Heart left ventricle (tissue), 16 donors: Measurements from ENCODE around the gene KCNAB1. TPM values are rescaled to one million over a fixed set of nuclear protein-coding genes. Genes with fewer than 3 reads are reported as not detected.

Source experiments
- ATAC-seq, 4 donors: fragments of 200-7000 bp; cut with Tn5 transposase; one replicate each; pipeline ENCODE4 v1.9.1; 2020 to 2022; ENCODE audit warnings: moderate library complexity in 4 of 4, mild to moderate bottlenecking in 3 of 4, moderate number of reproducible peaks in 1 of 4
- DNase-seq, 5 donors: peaks; one replicate each; pipeline ENCODE4 v3.0.0-alpha.2; 2020
- H3K27ac ChIP-seq, 12 donors: fragments of 200-600 bp; sonication (generic) in 4 of 12; one replicate each; pipeline versions ENCODE4 v1.5.0 to v1.8.0; 2016 to 2022; ENCODE audit warnings: mild to moderate bottlenecking in 2 of 12
- H3K27me3 ChIP-seq, 9 donors: fragments of 200-600 bp; sonication (generic) in 2 of 9; one replicate each; pipeline versions ENCODE4 v1.5.1 to v1.8.0; 2016 to 2022; ENCODE audit warnings: mild to moderate bottlenecking in 3 of 9
- H3K36me3 ChIP-seq, 9 donors: fragments of 200-600 bp; sonication (generic) in 2 of 9; one replicate each; pipeline versions ENCODE4 v1.5.0 to v1.8.0; 2018 to 2022; ENCODE audit warnings: mild to moderate bottlenecking in 2 of 9
- H3K4me1 ChIP-seq, 12 donors: fragments of 200-600 bp; sonication (generic) in 4 of 12; one replicate each; pipeline versions ENCODE4 v1.5.0 to v1.8.0; 2016 to 2022; ENCODE audit warnings: mild to moderate bottlenecking in 3 of 12
- H3K4me3 ChIP-seq, 12 donors: fragments of 200-600 bp; sonication (generic) in 4 of 12; one replicate each; pipeline versions ENCODE4 v1.5.0 to v1.8.0; 2017 to 2022; ENCODE audit warnings: mild to moderate bottlenecking in 9 of 12, moderate library complexity in 4 of 12
- H3K9me3 ChIP-seq, 12 donors: fragments of 200-600 bp; sonication (generic) in 4 of 12; one replicate each; pipeline versions ENCODE4 v1.5.0 to v1.8.0; 2016 to 2022; ENCODE audit warnings: mild to moderate bottlenecking in 1 of 12
- CTCF ChIP-seq, 12 donors: fragments of 200-600 bp; sonication (generic) in 4 of 12; IDR thresholded peaks; one replicate each; pipeline versions ENCODE4 v1.5.0 to v1.8.0; 2018 to 2022; ENCODE audit warnings: antibody characterized with exemption in 12 of 12, mild to moderate bottlenecking in 5 of 12
- POLR2A ChIP-seq, 2 donors: fragments of 450-650 bp; IDR thresholded peaks; one replicate each; pipeline ENCODE4 v1.6.1; 2017; ENCODE audit warnings: antibody characterized with exemption in 2 of 2, mild to moderate bottlenecking in 2 of 2, moderate library complexity in 2 of 2
- WGBS, 4 donors: extraction: QIAGEN DNeasy Blood & Tissue Kit in 2 of 4; methylation state at CpG; one replicate each; pipeline versions ENCODE4 v1.1.5 to v1.1.7; 2013 to 2018; 5-methylcytosine and 5-hydroxymethylcytosine counted together
- intact Hi-C, 10 donors: fragments of 100-400 bp; cut with DNase I; formaldehyde crosslinking; loops; one replicate each; pipeline versions ENCODE4 v1.11.1 to v1.14.2; 2022
- polyA plus RNA-seq, 2 donors: library from polyadenylated mRNA; stranded (reverse); fragments of 200-250 nt; gene quantifications; one replicate each; pipeline ENCODE4 v1.2.3, GENCODE V29; 2013
- total RNA-seq, 9 donors: library from RNA; depleted of rRNA in 2 of 9; stranded (reverse); fragments of >200 nt in 2 of 9; fragmentation: NEBNext Ultra II Directional in 3 of 9; extraction: Animal tissue kit (Norgen Biotek cat#: 25700) in 3 of 9; gene quantifications; one replicate each; pipeline versions ENCODE4 v1.1.0 to v1.2.4, GENCODE V29; 2016 to 2023
- donor health status: ischemic (EF 13 %, LVEDD 7.1; RV severe dilation, severe dysfunction).
- donor health status: healthy with polysubstance abuse.
- donor health status: DM: no; HTN: yes; CAD: no.
- donor health status: DM: no; HTN: no; CAD: no.
- donor health status: ischemic (EF 25% LVEDD 6.9; RV normal size, moderate dysfunction).
- donor health status: ischemic (EF 25% LVEDD 5.7; RV mildly dilated, moderate dysfunction).
- donor health status: healthy.
- donor health status: DM: yes; HTN: yes; CAD: no.
- donor health status: ischemic (EF 35%, LVEDD 5.7; RV mildly dilated, moderate dysfunction).
- donor health status: nonischemic (EF 11% LVEDD 7.7; RV severe dilation, severe dysfunction).
- donor health status: DM: yes; HTN: yes; CAD: no.
- donor health status: PGD.
- donor health status: ischemic (EF 29% LVEDD 5.4; RV normal size, mild dysfunction).
- donor health status: nonischemic (EF 23%, LVEDD 6.1; RV moderate dilation, normal function).

The KCNAB1 gene
- total and polyA plus RNA-seq, 11 donors = 1.1 to 3.5 (median 2.3) TPM

- no peaks in the 10 kb centered on the region for H3K4me1 ChIP-seq
- H3K27ac ChIP-seq = no peak overlapping the region
- H3K4me3 ChIP-seq = no peak overlapping the region
- no peak for TF ChIP-seq CTCF (IDR thresholded peaks at IDR 0.05)
- TF ChIP-seq POLR2A (IDR thresholded peaks at IDR 0.05) = no peak
- intact Hi-C loops = no loop called here
- ATAC-seq = no peak
- no peak for DNase-seq
- no peaks in the 10 kb centered on the region for H3K36me3 ChIP-seq
- H3K9me3 ChIP-seq = no peaks in the 10 kb centered on the region
- 25 to 57% (median 37%) methylated on average over 1 of the region's 1 CpG for WGBS, 4 donors
- H3K27me3 ChIP-seq = no peaks in the 10 kb centered on the region
These were observed 63.0 kb downstream of the KCNAB1 start for GRCh38 chr3:156183396-156183795.

- intact Hi-C loops = no loop called here
- 96 to 100% (median 98%) methylated on average over 1 of the region's 1 CpG for WGBS, 4 donors
These were observed 63.8 kb downstream of the KCNAB1 start for GRCh38 chr3:156184156-156184555.

DNA sequence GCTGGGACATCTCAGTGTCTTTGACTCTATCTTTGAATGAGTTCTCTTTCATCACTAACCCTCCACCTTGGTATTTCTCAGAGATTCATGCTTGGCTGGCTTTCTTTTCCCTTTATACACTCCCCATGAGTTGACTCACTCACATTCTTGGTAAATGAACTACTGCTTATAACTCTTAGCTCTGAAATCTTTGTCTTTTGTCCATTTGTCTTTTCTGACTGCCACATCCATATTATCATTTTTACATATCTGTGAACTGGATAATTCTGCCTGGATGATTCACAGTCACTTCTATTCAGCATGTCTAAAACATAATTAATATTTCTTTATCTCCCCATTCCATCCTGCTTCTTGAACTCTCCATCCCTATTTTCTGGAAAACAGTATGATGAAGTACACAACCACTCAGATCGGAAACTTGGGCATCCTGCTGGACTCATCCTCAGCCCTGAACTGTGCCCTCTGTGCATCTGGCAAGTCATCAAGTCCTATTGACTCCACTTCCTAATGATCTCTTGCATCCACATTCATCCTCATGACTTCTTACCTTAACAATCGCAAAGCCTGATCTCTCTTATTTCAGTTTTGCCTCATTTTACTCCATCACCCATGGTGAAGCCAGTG is 66.9 kb downstream of the KCNAB1 start:
- Histone ChIP-seq H3K27me3 (no peaks in the 10 kb centered on the region), H3K4me1 (no peaks in the 10 kb centered on the region), H3K9me3 (no peaks in the 10 kb centered on the region), H3K27ac (no peak overlapping the region), H3K4me3 (no peak overlapping the region), H3K36me3 (no peaks in the 10 kb centered on the region)
- no peak for DNase-seq
- WGBS, 4 donors = 85 to 91% (median 90%) methylated on average over 2 of the region's 2 CpGs
- TF ChIP-seq CTCF (IDR thresholded peaks at IDR 0.05) (no peak), POLR2A (IDR thresholded peaks at IDR 0.05) (no peak)
- intact Hi-C loops = no loop called here
- no peak for ATAC-seq

More at GRCh38 chr3:156184156-156184555, 63.8 kb downstream of the KCNAB1 start:
- no peaks in the 10 kb centered on the region for H3K36me3 ChIP-seq
- no peak for TF ChIP-seq POLR2A (IDR thresholded peaks at IDR 0.05)
- no peak for TF ChIP-seq CTCF (IDR thresholded peaks at IDR 0.05)
- H3K27ac ChIP-seq = no peak overlapping the region
- no peak overlapping the region for H3K4me3 ChIP-seq
- no peak for DNase-seq
- H3K27me3 ChIP-seq = no peaks in the 10 kb centered on the region
- no peaks in the 10 kb centered on the region for H3K4me1 ChIP-seq
- ATAC-seq = no peak
- no peaks in the 10 kb centered on the region for H3K9me3 ChIP-seq

DNA sequence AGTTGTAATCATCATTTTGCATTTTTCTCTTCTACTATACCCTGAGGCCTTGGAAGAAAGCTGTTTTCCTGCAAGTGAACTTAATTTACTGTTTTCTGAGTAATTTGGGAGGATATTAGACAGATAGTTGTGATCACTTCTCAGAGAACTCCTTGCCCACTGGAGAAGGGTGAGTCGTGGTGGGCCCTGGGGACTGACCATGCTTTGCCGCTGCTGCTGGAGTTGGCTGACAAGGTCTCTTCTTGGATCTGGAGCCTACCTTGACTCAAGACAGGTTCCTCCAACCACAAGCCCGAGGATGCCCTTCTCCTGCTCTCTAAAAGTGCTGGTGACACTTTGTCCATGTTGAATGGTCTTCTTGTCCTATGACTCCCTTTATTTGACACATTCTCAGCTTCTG is 68.4 kb downstream of the KCNAB1 start:
- no peaks in the 10 kb centered on the region for H3K36me3 ChIP-seq
- H3K27me3 ChIP-seq = no peaks in the 10 kb centered on the region
- no peaks in the 10 kb centered on the region for H3K4me1 ChIP-seq
- DNase-seq = no peak
- no peak overlapping the region for H3K4me3 ChIP-seq
- no peaks in the 10 kb centered on the region for H3K9me3 ChIP-seq
- no peak overlapping the region for H3K27ac ChIP-seq
- no peak for TF ChIP-seq CTCF (IDR thresholded peaks at IDR 0.05)
- TF ChIP-seq POLR2A (IDR thresholded peaks at IDR 0.05) = no peak
- 83 to 91% (median 88%) methylated on average over 3 of the region's 3 CpGs for WGBS, 4 donors
- ATAC-seq = no peak
- intact Hi-C loops = no loop called here
